ENCODE results near the gene MTLN. TPM values are rescaled to one million over a fixed set of nuclear protein-coding genes. Genes with fewer than 3 reads are reported as not detected.
A peak's percentile ranks its signal among the peaks of the same experiment; 100 is the strongest.
"Not testable (repeated sequence)": the region's sequence is repeated elsewhere in the genome, so short reads cannot be mapped to it uniquely, and the experiment has no call there.

MTLN gene
- total RNA-seq, 1 experiment from 2014 or later, result 81.6 TPM

GRCh38 chr2:110204408-110205385, 7.7 kb downstream of the MTLN start, which contains the start of gene NPHP1:
NPHP1 (minus strand) TSS chr2:110205013; CDS start chr2:110204968, 45 bp downstream.
- DNase-seq (ENCODE audit: low read depth), result peak; percentile 84

DNA sequence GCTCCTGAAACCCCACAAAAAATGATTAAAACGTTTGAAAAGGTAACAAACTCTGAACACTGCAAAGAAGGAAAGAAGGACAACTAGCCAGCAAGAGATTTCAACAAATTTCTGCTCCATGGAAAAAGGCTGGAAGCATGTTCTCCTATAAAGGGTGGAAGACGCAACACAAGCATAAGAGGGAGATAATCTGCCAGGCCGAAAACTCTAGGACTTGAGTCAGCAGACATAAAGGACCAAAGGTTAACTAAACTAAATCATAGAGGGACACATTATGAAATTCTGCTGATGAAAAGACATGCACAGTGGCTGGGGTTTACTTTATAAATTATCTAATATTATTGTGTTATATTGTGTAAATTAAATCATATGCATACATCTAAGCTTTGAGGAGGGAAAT, 14.3 kb downstream of the MTLN start:
- DNase-seq (ENCODE audit: low read depth), result no peak

DNA sequence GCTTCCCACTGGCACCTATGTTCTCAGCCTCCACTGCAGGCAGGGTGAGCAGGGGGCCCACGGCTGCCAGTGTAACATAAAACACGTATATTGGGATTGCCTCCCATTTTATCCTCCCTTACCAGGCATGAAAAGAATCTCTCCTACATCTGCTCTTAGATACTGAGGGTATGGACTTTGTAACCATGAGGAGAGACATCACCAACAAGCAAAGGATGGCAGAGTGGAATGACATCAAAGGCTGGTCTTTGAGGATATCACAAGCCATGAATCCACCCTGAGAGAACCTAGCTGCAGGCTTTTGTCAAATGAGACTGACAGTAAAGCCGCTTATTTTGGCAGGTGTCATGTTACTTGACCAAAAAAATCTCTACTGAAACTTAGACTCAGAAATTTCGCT, 14.9 kb downstream of the MTLN start:
- no peak for DNase-seq (ENCODE audit: low read depth)

DNA sequence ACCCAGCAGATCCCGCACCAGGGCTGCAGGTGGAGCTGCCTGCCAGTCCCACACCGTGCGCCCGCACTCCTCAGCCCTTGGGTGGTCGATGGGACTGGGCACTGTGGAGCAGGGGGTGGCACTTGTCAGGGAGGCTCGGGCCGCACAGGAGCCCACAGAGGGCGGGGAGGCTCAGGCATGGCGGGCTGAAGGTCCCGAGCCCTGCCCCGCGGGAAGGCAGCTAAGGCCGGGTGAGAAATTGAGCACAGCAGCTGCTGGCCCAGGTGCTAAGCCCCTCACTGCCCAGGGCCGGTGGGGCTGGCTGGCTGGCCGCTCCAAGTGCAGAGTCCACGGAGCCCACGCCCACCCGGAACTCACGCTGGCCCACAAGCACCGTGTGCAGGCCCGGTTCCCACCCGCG, 22.2 kb downstream of the MTLN start:
- not testable (repeated sequence) for DNase-seq (ENCODE audit: low read depth)

DNA sequence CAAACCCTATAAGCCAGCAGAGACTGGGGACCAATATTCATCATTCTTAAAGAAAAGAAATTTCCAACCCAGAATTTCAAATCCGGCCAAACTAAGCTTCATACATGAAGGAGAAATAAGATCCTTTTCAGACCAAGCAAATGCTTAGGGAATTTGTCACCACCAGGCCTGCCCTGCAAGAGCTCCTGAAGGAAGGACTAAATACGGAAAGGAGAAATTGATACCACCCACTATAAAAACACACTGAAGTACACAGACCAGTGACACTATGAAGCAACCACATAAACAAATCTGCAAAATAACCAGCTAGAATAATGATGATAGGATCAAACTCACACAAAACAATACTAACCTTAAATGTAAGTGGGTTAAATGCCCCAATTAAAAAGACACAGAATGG, 29.9 kb downstream of the MTLN start:
- no peak for DNase-seq (ENCODE audit: low read depth)

DNA sequence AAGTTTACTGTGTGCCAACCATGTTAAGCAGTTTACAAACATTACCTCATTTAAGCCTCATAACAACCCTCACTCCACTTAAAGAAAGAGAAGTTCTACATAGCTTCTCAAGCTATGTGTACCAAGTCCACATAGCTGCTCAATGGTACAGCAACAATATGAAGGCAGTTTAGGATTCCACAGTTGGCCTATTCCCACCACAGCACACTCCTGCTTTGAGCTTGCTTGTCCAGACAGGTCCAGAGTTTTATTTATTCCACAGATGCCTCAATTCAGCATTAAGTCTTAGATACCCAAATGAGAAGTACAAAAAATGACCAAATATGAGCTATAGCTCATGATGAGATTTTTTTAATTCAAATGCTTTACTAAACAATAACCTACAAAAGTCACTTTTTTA, 32.3 kb downstream of the MTLN start:
- DNase-seq (ENCODE audit: low read depth), result no peak

- DNase-seq (ENCODE audit: low read depth), result peak; percentile 11
These were observed 38.8 kb downstream of the MTLN start for GRCh38 chr2:110173523-110173922.

DNA sequence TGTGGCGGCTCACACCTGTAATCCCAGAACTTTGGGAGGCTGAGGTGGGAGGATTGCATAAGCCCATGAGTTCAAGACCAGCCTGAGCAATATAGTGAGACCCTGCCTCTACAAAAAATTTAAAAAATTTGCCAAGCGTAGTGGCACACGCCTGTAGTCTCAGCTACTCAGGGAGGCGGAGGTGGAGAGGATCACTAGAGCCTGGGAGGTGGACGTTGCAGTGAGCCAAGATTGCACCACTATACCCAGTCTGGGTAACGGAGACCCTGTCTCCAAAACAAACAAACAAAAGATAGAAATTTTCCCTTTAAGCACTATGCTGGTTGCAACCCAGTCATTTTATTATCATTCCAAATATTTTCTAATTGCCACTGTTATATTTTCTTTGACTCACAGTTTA, 39.8 kb downstream of the MTLN start:
- DNase-seq (ENCODE audit: low read depth), result no peak

DNA sequence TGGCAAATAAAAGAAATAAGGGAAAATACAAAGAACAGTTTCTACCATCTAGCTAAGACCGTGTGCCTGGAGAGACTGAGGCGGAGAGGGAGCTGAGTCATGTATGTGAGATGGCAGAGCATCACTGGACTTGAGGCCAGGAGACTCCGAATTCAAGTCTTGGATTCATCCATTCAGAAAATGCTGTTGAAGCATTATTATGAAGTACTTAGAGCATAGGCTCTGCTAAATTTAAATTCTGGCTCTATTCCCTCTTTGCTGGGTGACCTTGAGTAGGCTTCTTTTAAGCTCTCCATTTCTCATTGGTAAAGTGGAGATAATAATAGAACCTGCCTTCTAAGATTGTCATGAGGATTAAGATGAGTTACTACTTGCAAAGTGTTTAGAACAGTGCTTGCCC, 42.2 kb downstream of the MTLN start:
- no peak for DNase-seq (ENCODE audit: low read depth)

DNA sequence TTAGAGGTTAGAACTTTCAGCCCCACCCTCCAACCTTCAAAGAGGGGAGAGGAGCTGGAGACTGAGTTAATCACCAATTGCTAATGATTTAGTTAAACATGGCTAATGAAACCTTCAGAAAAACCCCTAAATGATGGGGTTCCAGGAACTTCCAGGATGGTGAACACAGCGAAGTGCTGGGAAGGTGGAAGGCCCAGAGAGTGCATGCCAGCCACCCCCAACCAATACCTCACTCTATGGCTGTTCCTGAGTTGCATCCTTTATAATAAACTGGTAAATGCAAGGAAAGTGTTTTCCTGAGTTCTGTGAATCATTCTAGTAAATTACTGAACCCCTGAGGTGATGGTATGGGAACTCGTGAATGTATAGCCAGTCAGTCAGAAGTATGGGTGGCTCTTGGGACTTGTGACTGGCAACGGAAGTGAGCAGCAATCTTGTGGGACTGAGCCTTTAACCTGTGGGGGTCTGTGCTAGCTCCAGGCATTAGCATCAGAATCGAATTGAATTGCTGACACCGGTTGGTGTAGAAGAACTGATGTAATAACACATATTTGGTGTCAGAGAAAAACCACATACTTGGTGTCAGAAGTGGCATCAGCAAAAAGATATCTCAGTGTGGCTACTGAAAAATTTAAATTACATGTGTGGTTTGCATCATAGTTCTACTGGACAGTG, 44.9 kb downstream of the MTLN start:
- DNase-seq (ENCODE audit: low read depth), result peak; percentile 33

- no peak for DNase-seq (ENCODE audit: low read depth)
These were observed 46.1 kb downstream of the MTLN start for GRCh38 chr2:110166266-110166665.

Other genes with a start within 250 kb of the MTLN start
- gene MALL, start 96.7 kb downstream of the MTLN start, total RNA-seq (2014; rRNA removed; shearing (Covaris generic)), result 27.5 and 42.0 TPM in 2 replicates
- 6.5 and 8.9 TPM in 2 replicates for gene NPHP1, start 7.5 kb downstream of the MTLN start, total RNA-seq (2014; rRNA removed; shearing (Covaris generic))

All from M059J (cell line).